ENCODE results near the gene CSNK1D. TPM values are rescaled to one million over a fixed set of nuclear protein-coding genes. Genes with fewer than 3 reads are reported as not detected.

The CSNK1D gene
- polyA plus RNA-seq, 5 donors = 89.6 to 138 (median 108) TPM

- no peak for DNase-seq
Measured at GRCh38 chr17:82297280-82297713, 23.8 kb upstream of the CSNK1D start.

GRCh38 chr17:82296511-82297279 is 23.2 kb upstream of the CSNK1D start:
- DNase-seq = no peak

- no peak for DNase-seq
Measured at GRCh38 chr17:82295472-82295814, 21.9 kb upstream of the CSNK1D start.

GRCh38 chr17:82294064-82294773 is 20.7 kb upstream of the CSNK1D start:
- no peak for DNase-seq

GRCh38 chr17:82292251-82293154 is 19.0 kb upstream of the CSNK1D start:
- DNase-seq = peak; percentile 95

- no peak for DNase-seq
Measured at GRCh38 chr17:82291582-82292250, 18.2 kb upstream of the CSNK1D start.

- DNase-seq = no peak
Measured at GRCh38 chr17:82287868-82288801, 14.6 kb upstream of the CSNK1D start.

GRCh38 chr17:82287013-82287867 is 13.7 kb upstream of the CSNK1D start:
- no peak for DNase-seq

- DNase-seq = no peak
Measured at GRCh38 chr17:82285141-82285540, 11.6 kb upstream of the CSNK1D start.

- DNase-seq = no peak
Measured at GRCh38 chr17:82283208-82283749, 9.8 kb upstream of the CSNK1D start.

GRCh38 chr17:82282239-82283207 is 9.0 kb upstream of the CSNK1D start:
- DNase-seq = no peak

GRCh38 chr17:82281502-82282238 is 8.2 kb upstream of the CSNK1D start:
- DNase-seq = no peak

- DNase-seq = no peak
Measured at GRCh38 chr17:82281076-82281475, 7.6 kb upstream of the CSNK1D start.

- no peak for DNase-seq
Measured at GRCh38 chr17:82280537-82280936, 7.0 kb upstream of the CSNK1D start.

GRCh38 chr17:82278786-82279391 is 5.4 kb upstream of the CSNK1D start:
- DNase-seq = no peak

- no peak for DNase-seq
Measured at GRCh38 chr17:82278308-82278707, 4.8 kb upstream of the CSNK1D start.

- no peak for DNase-seq
Measured at GRCh38 chr17:82277851-82278250, 4.4 kb upstream of the CSNK1D start.

Data from right lung (tissue), 5 donors.